Stimulated activated CD8-positive, alpha-beta memory T cell treated with anti-CD3 and anti-CD28 coated beads, Interleukin-12 subunit alpha, Interleukin-12 subunit beta, amount 100 ng/mL, for 1 hour (primary cell): Measurements from ENCODE around the gene MMP19.
A peak's percentile ranks its signal among the peaks of the same experiment; 100 is the strongest.
"Not testable (repeated sequence)": the region's sequence is repeated elsewhere in the genome, so short reads cannot be mapped to it uniquely, and the experiment has no call there.

Experiments
- DNase-seq: peaks from one replicate; pipeline ENCODE4 v3.0.0-alpha.2; 2020; ENCODE audit warnings: low read depth

Gene MMP19

GRCh38 chr12:55843431-55843830 lies 695 bp upstream of the MMP19 start:
- DNase-seq, result no peak

DNA sequence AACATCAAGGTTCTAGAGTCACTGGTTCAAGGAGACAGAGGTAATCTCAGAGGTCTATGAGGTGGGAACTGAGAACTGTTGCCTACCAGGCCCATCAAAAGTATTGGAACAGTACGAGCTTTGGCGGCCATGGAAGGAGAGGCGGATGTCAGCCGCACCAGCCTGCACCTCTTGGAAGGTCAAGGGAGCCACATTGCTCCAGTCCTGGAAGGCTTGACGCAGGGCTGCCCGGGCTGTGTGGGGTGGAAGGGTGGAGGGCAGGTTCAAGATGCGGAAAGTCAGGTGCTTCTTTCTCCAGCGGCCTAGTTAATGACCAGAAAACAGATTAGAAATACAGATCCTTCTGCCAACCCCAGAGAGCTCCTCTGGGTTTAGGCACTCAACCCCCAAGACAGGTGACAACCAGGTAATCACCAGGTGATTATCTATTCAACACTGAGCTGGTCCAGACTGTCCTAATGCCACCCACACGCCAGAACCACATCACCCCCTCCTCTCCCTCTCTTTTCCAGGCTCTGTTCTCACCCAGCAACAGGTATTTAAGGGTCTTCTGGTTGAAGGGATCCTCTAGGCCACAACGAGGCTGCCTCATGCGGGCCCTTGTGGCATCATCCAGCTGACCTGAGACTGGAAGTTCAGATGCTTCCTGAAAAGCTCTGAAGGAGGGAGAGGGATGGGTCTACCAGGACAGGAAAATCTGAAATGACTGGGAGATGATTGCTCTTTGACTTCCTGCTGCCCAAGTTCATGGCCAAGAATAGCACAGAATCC lies 2.0 kb downstream of the MMP19 start:
- no peak for DNase-seq

- no peak for DNase-seq
Observed at GRCh38 chr12:55839345-55840140, 3.2 kb downstream of the MMP19 start.

GRCh38 chr12:55838361-55838760 lies 4.4 kb downstream of the MMP19 start:
- no peak for DNase-seq

DNA sequence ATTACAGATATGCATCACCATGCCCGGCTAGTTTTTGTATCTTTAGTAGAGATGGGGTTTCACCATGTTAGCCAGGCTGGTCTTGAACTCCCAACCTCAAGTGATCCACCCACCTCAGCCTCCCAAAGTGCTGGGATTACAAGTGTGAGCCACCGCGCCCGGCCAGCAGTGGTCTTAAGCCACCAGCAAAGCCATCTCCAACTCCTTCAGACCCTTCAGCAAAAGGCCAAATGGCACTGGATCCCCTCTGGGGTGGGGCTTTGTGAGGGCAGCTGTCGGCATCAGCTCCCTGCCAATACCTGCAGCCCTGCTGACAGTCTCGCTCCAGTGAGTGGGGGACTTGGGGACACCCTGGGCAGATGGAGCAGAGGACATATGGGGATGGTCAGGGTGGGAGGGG lies 8.3 kb downstream of the MMP19 start:
- DNase-seq, result not testable (repeated sequence)

GRCh38 chr12:55833056-55833455 lies 9.7 kb downstream of the MMP19 start:
- DNase-seq, result no peak

DNA sequence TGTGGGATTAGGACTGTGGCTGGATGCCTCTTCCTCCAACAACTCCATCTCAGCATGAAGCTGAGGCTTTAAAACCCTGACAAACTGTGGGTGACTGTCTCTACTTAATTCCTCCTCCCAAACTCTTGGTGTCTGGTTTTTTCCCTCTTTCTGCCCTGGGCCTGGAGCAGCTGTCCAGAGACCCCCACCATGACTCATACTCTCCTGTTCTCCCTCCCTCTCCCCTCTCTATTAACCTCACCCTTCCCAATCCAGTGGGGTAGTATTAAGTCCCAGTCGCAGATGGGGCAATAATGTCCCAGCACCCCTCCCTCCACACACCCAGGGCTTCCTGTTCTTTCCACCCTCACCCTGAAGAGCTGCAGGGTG lies 11.3 kb downstream of the MMP19 start:
- DNase-seq, result no peak

DNA sequence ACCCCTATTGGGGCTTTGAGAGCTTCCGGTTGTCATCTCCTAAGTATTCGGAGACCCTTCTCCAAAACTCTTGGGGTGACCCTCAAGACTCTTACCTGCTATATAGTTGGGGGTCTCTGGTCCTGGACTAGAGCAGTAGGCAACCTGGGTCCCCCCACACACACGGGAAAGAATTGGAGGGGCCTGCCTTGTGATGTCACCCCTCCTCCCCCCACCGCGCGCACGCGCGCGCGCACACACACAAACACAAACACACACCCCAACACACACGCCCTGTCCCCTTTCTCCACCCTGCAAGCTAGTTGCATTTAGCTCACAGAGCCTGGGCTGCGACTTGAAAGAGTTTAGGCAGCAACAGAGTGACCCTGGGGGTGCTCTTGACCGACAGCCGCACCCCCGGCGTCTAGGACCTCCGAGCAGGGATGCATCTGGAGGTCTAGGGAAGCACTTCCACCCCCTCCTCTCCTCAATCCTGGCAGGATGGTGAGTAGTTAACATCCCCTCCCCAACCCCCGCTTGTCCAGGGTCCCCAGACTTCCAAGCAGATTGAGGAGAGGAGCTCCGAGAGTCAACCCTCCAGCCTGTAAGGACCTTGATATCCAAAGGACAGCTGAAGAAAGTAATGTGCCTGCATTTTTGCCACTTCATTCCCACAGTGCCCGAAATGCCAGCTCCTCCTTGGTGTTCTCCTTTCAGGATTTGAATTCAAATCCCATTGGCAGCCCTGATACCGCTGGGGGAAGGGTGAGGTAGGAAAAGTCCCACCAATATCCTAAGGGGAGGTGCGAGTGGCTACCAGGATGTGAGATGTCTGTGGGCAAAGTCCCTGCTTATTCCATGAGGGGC lies 11.9 kb downstream of the MMP19 start:
- peak; percentile 40 for DNase-seq

DNA sequence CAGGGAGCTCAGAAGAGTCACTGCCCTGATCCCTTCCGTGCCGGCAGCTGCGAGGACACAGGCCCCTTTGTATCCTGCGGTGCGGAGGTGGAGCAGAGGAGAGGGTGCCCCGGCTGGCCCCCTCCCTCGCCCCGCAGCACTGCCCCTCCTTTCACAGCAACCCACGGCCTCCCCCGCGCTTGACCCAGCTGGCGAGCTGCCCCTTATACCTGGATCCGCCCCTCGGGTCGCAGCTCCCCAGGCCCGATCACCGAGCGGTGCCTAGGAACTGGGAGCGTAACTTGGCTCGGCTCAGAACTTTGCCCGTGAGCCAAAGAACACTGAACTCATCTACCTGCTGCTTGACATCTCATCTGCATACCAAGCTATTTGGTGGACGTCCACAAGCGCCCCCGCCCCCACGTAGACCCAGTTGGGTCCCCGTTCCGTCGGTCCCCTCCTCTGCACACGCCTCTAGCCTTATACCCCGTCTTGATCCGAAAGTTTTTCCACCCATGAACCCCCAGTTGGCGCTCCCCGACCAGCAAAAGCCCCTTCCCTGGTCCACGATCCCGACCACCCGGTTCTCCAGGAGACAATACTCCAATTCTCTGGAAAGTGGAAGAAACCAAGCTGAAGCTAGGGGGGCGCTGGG lies 12.7 kb downstream of the MMP19 start:
- no peak for DNase-seq

DNA sequence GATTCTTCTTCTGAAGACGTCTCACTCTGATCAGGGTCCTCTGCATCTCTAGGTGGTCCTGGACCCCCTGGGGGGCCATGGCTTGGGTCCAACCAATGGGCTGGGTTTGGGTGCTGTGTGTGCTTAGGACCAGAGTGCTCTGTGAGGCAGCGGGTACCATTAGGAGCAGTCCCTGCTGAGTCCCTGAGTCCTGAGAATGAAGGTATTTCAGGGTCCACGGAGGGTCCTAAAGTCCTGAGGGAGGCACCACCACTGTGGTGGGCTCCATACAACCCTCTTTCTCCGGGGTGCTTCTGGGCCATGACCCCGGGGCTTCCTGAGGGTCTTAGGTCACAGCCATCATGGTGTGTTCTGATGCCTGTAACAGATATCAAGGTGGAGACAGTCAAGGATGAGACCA lies 14.4 kb downstream of the MMP19 start:
- no peak for DNase-seq

DNA sequence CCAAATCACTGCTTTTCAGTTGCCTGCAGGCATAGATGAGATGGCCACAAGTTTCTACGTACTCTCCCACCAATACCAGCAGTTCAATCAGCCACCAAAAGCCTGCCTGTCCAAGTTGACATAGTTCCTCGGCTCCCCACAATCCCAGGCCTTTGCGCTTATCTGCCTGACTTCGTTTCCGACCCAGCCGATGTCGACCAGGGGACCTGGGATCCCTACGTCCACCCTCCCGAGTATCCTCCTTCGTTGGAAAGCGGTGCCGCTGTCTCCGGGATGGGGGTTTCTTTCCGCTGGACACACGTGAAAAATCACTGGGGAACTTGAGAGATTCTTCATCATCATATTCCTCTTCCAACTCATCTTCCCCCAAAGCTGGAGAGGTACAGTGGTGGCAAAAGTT lies 14.9 kb downstream of the MMP19 start:
- DNase-seq, result no peak

GRCh38 chr12:55824726-55825125 lies 18.0 kb downstream of the MMP19 start:
- no peak for DNase-seq

DNA sequence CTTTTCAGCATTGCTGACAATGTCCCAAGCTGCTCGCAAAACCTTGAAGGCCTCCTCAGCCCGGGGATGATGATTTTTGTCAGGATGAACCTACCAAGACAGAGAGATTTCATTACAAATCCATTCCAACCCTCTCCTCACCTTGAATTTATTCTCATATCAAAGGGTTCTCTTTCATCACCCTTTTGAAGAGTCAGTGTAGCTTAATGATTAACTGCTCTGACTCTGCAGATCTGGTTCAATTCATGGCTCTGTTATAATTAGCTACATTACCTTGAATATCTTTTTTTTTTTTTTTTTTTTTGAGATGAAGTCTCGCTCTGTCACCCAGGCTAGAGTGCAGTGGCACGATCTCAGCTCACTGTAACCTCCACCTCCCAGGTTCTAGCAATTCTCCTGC lies 19.3 kb downstream of the MMP19 start:
- no peak for DNase-seq

DNA sequence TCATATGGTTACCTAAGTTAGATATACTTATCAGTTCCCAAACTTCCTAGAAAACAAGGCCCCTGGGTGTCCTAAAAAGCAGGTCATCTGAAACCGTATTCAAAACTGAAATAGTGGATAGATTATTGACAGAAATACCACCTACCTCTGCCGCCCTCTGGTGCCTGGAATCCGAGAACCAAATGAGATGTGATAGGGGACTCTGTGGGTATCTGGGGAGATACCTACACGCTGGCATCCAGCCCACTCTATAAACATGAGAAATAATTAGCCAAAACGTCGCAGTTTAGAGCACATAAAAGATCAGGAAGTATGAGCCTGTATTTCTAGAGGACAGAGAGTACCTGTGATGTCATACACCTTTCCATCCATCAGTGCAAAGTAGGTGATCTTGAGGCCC lies 20.5 kb downstream of the MMP19 start:
- DNase-seq, result no peak

DNA sequence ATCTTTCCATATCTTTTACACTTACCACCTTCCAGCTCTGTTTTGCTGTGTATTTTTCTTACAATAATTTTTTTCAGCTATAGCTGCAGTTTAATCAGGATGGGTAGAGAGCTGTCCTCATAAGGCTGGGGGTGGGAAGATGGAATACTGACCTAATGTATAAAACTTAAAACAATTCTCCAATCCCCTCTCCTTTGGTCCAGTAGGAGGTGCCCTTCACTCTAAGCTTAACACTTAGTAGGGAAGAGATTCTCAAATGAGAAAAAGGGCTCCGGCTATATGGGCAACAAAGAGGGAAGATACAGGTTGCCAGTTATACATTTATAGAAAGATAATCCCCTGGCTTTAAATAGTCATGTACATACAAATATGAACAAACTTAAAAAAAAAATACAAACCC lies 22.1 kb downstream of the MMP19 start:
- no peak for DNase-seq

GRCh38 chr12:55818886-55819285 lies 23.9 kb downstream of the MMP19 start:
- DNase-seq, result no peak

- no peak for DNase-seq
Observed at GRCh38 chr12:55818140-55818728, 24.5 kb downstream of the MMP19 start.

DNA sequence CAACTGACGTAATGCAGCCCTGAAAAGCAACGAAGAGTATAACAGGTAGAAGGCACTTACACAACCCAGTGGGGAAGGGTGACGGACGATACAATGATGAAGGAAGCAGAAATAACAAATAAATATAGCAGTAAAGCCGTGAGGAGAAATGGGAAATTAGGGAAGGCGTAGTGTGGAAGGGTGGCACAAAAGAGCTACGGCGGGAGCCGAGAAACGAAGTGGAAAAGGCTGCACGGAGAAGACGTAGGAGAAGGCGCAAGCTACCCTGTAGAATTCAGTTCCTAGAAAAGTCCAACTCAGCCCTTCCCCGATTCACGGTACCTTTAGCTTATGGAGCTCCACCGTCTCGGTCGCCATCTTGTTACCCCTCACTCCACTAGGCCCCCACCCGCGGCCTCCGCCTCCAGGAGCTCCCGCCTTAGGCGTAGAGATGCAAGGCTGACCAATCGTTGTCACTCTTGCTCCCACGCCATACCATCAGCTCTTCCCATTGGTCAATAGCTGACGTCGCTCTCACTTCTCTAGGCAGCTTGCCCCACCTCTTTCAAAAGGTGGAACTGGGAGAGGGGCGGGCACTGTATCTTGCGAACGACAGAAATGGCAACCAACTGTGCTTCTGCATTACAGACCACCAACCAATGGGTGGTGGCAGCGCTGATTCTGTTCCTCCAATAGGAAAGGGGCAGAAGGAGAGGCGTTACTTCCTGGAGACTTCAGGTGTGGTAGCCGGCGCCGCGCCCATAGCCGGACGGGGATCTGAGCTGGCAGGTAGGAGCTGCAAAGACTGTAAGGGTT lies 25.2 kb downstream of the MMP19 start, which contains the start of the genes ORMDL2 and SARNP:
TSS of gene ORMDL2 (plus strand) at position 697 of the 795 bp plus-strand sequence. CDS start 959 bp downstream, outside the sequence.
TSS of gene SARNP (minus strand) at position 380 of the 795 bp plus-strand sequence. CDS start at position 357, 23 bp downstream.
- DNase-seq, result peak; percentile 93

GRCh38 chr12:55816881-55817344 lies 25.8 kb downstream of the MMP19 start:
- DNase-seq, result no peak

DNA sequence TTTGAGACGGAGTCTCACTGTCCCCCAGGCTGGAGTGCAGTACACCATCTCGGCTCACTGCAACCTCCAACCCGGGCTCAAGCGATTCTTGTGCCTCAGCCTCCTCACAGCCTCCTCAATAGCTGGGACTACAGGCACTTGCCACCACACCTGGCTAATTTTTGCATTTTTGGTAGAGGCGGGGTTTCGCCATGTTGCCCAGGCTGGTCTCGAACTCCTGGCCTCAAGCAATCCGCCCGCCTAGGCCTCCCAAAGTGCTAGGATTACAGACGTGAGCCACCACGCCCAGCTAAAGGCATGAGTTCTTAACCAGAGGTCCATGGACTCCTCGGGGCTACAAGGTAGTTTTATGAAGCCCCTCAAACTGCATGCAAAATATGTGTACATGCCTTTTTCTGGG lies 27.3 kb downstream of the MMP19 start:
- no peak for DNase-seq

GRCh38 chr12:55814257-55814656 lies 28.5 kb downstream of the MMP19 start:
- no peak for DNase-seq
